NCI-H2171 treated with DMSO at 0.1 percent for 48 hours (cell line): Measurements from ENCODE around the gene PID1.

Experiments
- DNase-seq: peaks from one replicate; lab custom pipeline; 2025; lab: John Stamatoyannopoulos, UW

PID1 gene

DNA sequence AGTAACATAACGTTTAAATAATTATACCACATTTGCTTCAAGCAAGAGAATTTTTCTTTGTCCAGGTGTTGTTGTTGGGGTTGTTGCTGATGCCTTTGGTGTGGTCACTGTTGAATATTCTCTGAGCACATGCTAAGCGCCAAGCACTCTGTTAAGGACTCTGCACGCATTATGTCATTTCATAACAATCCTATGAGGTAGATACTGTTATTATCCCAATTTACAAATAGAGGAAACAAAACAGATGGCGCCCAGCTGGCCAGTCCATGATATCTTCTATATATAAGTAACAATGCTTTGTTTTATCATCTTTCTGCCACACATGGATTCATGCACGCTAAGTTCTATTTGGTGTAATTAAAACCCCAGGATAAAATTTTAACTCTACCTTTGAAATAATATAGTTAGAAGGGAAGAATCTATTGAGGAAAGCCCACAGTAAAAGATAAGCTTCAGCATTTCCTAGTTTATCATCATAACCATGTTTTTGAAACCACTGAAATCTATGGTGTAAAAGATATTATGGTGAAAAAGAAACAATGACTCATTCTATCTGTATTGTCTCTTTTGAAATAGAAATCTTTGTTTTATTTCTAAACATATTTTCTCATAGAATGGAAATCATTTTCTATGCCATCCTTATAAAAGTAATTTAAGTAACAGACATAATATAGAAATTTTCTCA, 199.7 kb downstream of the PID1 start:
- DNase-seq: no peak

- DNase-seq: no peak
Observed at GRCh38 chr2:229066121-229066715, 204.9 kb downstream of the PID1 start.

DNA sequence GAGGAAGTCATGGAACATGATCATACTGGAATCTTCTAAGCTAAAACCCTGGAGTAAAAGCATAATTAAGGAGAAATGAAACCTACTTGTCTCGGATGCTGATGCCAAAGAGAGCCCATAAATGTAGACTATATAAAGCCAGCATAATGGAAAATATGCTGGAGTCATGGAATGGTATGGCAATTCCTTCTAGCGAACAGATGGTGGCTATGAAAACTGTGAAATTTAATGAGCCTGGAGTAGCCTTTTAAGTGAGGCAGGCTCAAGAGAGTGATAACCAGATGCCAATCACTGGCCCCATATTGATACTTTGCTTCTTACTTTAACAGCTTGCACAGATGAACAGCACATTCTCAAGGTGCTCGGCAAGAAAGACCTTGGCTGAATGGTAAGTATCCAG, 206.3 kb downstream of the PID1 start:
- no peak for DNase-seq

DNA sequence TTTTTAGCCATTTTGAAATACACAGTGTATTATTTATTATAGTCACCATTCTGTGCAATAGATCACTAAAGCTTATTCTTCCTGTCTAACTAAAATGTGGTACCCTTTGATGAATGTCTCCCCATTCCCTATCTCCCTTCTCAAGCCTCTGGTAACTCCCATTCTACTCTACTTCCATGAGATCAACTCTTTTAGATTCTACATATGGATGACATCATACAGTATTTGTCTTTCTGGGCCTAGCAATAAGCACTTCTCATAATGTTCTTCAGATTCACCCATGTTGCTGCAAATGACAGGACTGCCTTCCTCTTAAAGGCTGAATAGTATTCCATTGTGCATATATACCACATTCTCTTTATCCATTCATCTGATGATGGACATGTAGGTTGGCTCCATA, 210.9 kb downstream of the PID1 start:
- DNase-seq: no peak

GRCh38 chr2:229059331-229060033, 211.6 kb downstream of the PID1 start:
- no peak for DNase-seq

DNA sequence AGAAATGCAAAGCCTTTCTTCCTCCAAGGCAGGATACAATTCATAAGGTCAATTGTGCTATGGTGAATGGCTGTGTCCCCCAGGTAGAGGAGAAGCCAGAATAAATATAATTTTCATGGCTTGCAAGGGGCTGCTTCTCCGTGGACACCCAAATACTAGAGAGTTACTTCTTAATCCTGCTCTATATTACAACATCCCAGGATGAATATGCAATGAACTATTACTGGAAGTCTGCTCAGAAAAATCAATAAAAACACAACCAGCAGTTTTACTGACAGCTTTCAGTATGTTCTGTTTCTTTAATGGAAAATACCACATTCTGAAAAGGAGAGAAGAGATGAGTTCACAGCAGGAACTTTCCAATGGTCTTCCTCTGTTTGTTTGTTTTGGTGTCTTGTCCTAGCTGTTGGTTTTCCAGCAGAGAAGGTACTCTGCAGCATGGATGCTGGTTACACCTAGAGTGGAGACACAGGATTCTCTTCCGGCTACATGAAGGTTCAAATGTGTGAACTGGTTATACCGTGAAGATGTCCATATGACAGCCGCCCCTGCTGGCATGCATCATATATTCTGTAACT, 213.0 kb downstream of the PID1 start:
- no peak for DNase-seq

DNA sequence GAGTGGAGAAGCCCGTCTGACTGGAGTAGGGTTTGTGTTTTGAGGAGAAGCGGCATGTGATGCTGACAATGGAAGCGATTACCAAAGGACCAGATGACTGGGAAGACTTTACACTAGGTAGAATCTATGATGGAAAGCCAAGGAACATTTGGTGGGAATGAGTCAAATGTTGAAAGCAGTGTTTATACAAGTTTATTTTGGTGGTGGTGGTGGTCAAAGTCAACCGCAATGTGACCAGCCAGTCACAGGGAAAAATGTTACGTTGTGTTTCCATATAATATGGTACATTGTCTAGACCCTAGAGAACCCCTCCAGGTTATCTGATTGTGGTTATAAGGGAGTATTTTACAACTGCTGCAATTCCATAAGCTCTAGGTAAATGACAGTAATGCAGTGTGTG, 216.8 kb downstream of the PID1 start:
- DNase-seq: no peak

- DNase-seq: no peak
Observed at GRCh38 chr2:229051798-229052197, 219.3 kb downstream of the PID1 start.

DNA sequence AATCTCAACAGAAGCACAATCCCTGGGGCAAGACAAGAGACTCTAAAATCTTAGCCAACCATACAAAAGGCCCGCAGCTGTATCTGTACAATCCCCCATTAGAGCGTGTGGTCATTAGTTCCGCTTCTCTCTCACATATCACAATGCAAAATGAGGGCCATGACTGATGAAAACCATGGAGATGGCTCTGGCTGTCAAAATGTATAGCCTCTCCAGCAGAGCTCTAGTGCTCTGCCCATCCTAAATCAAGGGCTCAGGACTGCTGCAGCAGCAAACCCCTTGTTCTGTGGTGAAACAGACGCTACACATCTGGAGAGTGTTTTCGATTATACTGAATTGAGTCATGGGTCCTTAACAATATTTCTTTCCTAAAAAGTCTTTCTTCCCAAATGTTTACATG, 221.0 kb downstream of the PID1 start:
- no peak for DNase-seq

- DNase-seq: no peak
Observed at GRCh38 chr2:229048134-229048533, 223.0 kb downstream of the PID1 start.

- no peak for DNase-seq
Observed at GRCh38 chr2:229045671-229046070, 225.4 kb downstream of the PID1 start.

DNA sequence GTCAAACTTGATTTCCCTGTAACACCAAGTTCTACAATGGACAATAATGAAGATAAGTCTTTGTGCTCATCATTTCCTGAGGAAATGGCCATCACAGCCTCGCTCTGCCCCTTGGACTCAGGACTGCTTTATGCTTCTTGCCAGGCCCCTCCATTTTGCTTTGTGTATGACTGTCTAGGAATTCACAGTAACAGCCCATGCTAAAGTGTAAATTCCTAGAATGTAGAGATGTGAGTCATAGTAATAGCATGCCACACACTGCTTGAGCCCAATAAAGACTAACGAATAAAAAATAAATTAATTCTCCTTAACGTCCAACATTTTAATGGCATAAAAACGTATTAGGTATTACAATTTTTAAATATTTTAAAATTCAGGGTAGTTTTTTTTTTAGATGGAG, 226.5 kb downstream of the PID1 start:
- DNase-seq: no peak

DNA sequence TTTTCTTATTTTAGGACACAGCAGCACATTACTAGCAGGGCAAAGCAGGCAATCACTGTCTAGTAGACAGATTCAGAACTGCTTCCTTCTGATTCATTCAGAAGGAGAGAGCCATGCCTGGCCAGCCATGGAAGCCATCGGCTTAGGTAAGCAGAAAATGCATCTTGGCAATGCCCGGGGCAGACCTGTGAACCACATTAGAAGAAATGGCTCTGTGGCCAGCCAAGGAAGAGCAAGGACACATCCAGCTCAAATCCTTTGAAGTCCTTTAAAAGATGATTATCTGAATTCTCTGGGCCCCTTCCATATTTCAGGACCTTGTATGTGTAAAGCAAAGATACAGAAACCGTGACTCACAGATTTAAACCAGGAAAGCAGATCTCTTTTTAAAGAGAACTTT, 227.4 kb downstream of the PID1 start:
- DNase-seq: no peak

GRCh38 chr2:229042349-229042748, 228.7 kb downstream of the PID1 start:
- DNase-seq: no peak

DNA sequence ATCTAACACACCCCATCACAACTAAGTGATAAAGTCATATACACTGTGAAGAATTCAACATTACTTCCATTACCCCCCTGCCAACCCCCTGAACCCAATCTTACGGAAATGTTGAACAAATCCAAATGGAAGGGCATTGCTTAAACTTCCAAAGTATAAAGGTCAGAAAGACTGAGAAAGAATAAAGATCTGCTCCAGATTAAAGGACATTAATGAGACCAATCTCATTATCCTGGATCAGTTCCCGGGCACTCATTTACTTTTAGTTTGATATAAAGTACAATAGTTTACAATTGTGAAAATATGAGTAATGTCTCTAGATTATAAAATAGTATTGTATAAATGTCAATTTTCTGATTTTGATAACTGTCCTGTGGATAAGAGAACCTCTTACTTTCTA, 229.4 kb downstream of the PID1 start:
- no peak for DNase-seq

- DNase-seq: no peak
Observed at GRCh38 chr2:229037621-229038020, 233.5 kb downstream of the PID1 start.

DNA sequence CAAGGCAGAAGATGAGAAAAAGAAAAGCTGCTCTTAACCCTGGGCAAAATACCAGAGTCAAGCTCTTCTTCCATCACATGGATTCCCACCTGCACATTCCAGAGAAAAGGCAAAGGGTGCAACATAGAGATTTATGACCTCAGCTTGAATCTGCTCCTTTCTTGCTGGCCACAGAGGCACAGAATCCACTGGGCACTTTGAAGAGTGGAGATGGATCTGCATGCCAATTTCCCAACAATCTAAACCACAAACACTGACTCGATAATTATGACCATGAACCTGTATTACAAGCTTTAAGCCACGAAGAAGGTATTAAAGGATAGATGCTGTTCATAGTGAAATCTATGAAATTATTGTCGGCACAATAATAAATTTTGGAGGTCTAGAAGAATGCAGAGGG, 237.3 kb downstream of the PID1 start:
- no peak for DNase-seq

DNA sequence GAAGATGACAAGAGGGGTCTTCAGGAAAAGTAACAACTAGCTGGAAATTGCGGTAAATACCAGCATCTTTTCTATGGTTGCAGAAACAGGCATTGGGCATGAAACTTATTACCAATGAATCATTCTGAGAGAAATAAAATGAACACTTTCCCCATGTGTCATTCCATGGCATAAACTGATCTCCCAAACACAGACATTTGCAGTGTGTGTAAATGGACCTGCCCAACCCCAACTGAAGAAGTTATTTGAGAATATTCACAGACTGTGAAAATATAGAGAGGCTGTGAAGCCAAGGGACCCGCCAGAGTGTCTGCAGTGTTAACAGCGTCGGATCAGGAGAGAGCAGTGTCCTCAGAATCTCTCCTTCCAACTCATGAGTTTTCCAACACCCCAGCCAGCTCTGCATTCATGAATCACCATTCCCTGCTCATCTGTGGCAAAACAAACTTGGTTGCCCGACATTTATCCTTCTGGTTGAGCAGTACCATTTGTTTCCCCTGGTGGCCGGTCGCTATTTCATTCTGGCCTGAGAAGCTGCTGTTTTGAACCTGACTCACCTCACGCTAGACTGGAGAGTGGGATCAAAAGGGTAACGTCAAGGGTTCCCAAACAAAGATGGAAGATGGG, 238.4 kb downstream of the PID1 start:
- DNase-seq: no peak

GRCh38 chr2:229027353-229028105, 243.6 kb downstream of the PID1 start:
- no peak for DNase-seq

- DNase-seq: no peak
Observed at GRCh38 chr2:229025653-229026052, 245.4 kb downstream of the PID1 start.

- no peak for DNase-seq
Observed at GRCh38 chr2:229022652-229023051, 248.4 kb downstream of the PID1 start.

- no peak for DNase-seq
Observed at GRCh38 chr2:229022071-229022470, 249.0 kb downstream of the PID1 start.
